Retinal pigment epithelial cell (primary cell): Measurements from ENCODE around the gene RGSL1.

Experiments used
- DNase-seq: peaks from one replicate; pipeline ENCODE4 v3.0.0-alpha.2; 2010; ENCODE audit warnings: low read depth
- H3K4me3 ChIP-seq: 2 replicates; pipeline ENCODE4 v1.5.1; 2011; ENCODE audit warnings: mild to moderate bottlenecking, low read length, control low read depth, moderate library complexity
- TF ChIP-seq, protein P1 (sequence below): conservative IDR thresholded peaks from 2 replicates; pipeline ENCODE4 v1.5.1; 2011; ENCODE audit warnings: low read depth, low read length, control low read depth, inconsistent platforms

The RGSL1 gene

DNA sequence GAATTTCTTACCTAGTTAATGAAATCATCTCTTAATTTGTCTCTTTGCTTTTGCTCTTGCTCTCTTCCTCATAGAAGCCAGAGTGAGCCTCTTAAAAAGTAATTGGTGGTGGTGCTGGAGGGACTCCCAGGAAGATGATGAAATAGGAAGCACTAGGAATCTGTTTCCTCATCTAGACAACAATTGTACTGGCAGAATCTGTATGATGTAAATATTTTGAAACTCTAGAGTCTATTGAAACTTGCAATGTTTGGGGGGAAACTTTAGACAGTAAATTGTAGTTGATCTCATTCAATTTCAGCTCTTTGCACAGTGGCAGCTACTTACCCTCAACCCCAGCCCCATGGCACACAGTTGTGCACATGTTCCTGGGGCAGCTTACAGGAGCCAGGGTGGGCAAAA is 10.6 kb downstream of the RGSL1 start:
- DNase-seq = no peak
- no peak overlapping the region for H3K4me3 ChIP-seq
- TF ChIP-seq, protein P1, sequence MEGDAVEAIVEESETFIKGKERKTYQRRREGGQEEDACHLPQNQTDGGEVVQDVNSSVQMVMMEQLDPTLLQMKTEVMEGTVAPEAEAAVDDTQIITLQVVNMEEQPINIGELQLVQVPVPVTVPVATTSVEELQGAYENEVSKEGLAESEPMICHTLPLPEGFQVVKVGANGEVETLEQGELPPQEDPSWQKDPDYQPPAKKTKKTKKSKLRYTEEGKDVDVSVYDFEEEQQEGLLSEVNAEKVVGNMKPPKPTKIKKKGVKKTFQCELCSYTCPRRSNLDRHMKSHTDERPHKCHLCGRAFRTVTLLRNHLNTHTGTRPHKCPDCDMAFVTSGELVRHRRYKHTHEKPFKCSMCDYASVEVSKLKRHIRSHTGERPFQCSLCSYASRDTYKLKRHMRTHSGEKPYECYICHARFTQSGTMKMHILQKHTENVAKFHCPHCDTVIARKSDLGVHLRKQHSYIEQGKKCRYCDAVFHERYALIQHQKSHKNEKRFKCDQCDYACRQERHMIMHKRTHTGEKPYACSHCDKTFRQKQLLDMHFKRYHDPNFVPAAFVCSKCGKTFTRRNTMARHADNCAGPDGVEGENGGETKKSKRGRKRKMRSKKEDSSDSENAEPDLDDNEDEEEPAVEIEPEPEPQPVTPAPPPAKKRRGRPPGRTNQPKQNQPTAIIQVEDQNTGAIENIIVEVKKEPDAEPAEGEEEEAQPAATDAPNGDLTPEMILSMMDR = no peak

DNA sequence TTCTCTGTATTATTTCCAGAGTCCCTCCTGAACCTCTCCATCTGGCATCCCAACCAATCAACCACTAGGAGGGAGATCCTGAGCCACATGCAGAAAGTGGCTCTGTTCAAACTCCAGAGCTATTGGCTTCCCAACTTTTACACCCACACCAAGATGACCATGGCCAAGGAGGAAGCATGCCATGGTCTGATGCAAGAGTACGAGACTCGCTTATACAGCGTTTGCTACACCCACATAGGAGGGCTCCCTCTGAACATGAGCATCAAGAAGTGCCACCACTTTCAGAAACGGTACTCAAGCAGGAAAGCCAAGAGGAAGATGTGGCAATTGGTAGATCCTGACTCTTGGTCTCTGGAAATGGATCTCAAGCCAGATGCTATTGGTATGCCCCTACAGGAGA is 23.6 kb downstream of the RGSL1 start:
- TF ChIP-seq, protein P1 = no peak
- H3K4me3 ChIP-seq = no peak overlapping the region
- no peak for DNase-seq

DNA sequence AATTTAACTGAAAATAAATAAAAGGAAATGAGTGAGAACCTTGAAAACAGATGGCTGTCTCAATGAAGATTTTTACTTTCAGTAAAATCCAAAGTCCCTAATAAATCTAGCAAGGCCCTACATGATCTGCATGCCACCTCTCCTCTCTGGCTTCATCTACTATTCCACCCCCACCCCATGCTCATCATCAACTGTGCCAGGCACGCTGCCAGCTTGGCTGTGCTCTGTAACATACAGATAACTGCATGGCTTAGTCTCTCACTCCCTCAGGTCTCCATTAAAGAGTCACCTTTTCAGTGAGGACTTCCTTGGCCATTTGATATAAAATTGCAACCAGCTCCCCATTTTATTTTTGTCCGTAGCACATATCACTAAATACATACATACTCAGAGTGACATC is 26.7 kb downstream of the RGSL1 start:
- H3K4me3 ChIP-seq = no peak overlapping the region
- TF ChIP-seq, protein P1 = no peak
- no peak for DNase-seq

DNA sequence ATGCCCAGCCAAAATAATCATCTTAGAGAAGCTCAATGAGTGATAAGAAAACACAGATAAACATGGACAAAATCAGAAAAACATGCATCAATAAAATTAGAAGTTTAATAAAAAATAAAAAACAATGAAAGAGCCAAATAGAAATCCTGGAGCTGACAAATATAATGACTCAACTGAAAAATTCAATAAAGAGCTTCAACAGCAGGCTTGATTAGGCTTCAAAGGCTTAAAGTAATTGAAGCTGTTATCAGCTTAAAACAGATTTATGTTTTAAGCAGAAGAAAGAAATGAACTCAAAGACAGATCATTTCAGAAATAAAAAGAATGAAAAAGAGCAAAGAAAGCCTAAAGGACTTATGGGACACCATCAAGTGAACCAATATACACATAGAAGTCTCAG is 28.3 kb downstream of the RGSL1 start:
- no peak overlapping the region for H3K4me3 ChIP-seq
- TF ChIP-seq, protein P1 = no peak
- no peak for DNase-seq

DNA sequence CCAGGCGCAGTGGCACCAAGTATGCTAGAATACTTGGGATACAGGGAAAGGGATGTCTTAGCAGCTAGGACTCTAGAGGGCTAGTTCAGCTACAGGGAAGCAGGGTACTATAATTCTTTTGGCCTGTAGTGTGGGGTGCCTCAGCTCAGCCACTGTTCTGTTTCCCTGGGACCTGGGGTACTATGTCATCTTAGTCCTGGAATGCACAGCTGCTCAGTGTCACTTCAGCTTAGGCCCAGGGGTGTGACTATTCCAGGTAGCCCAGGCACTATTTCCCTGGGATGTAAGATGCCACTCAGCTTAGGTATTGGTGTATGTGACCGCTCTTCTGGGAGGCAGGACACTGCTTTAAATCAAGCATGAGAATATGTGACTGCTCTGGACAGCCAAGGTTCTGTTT is 34.1 kb downstream of the RGSL1 start:
- DNase-seq = no peak
- TF ChIP-seq, protein P1 = no peak
- no peak overlapping the region for H3K4me3 ChIP-seq

DNA sequence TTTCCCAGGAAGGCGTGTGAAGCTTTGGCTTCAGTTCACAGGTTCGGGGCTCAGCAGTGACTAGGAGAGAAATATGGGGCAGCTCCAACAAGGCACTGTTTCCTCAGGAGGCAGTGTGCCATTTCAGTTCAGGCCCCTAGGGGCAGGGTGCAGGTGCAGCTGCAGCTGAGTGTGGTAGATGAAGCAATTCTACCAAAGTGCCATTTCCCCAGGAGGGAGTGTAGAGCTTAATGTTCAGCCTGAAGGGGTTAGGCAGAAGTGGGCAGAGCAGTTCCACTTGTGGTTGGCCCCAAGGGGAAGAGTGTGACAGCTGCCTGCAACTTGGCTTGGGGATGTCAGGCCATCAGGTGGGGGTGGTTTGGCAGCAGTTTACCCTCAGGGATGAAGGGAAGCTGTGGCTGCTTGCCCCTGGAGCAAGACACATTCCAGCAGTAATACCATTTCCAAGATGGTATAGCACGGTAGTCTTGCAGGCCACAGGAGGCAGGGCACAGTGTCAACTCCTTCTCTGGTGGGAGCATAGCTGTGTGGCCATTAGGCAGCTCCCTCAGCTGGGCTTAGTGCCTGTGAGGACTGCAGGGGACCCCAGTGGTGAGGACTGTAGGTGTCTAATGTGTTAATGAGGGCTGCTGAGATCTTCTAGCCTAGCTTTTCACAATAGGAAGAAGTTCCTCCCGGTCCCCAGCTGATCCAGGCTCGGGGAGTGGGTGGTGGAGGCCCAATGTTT is 34.7 kb downstream of the RGSL1 start:
- TF ChIP-seq, protein P1 = peak; percentile 24
- no peak for DNase-seq
- no peak overlapping the region for H3K4me3 ChIP-seq

DNA sequence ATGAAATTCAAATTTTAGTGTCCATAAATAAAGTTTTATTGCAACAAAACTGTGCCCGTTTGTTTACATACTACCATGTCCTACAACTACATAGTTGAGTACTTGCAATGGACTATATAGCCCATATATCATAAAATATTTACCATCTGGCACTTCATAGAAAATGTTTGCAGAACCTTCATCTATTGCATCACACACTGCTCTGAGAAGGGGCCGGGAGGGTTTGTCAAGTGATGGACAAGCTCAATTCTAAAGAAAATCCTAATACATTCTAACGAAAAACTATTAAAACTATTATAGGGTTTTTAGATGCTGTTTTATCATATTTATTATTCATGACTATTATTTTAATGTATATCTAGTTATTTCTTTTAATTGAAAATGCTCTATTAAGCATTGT is 35.9 kb downstream of the RGSL1 start:
- no peak for DNase-seq
- H3K4me3 ChIP-seq = no peak overlapping the region
- TF ChIP-seq, protein P1 = no peak
